HEK293 (cell line): ENCODE data around the gene TSC22D3.
A peak's percentile ranks its signal among the peaks of the same experiment; 100 is the strongest.

Source experiments
- IKZF3 ChIP-seq: fragments of 450-650 bp; IDR thresholded peaks from 2 replicates; pipeline ENCODE4 v1.5.0; 2018; ENCODE audit warnings: missing biosample characterization, mild to moderate bottlenecking, missing genetic modification characterization, moderate library complexity
- KLF8 ChIP-seq: fragments of 450-650 bp; formaldehyde crosslinking; IDR thresholded peaks from 2 replicates; pipeline ENCODE4 v1.5.1; 2016; ENCODE audit warnings: missing biosample characterization, missing genetic modification characterization
- ZBTB17 ChIP-seq: fragments of 450-650 bp; formaldehyde crosslinking; IDR thresholded peaks from 2 replicates; pipeline ENCODE4 v1.5.1; 2016; ENCODE audit warnings: missing biosample characterization, missing genetic modification characterization
- ZBTB20 ChIP-seq: fragments of 450-650 bp; formaldehyde crosslinking; IDR thresholded peaks from 2 replicates; pipeline ENCODE4 v1.5.1; 2016; ENCODE audit warnings: missing biosample characterization, missing genetic modification characterization
- ZBTB7A ChIP-seq: fragments of 450-650 bp; formaldehyde crosslinking; IDR thresholded peaks from 2 replicates; pipeline ENCODE4 v1.5.1; 2016; ENCODE audit warnings: low read depth, missing biosample characterization, missing genetic modification characterization
- ZFHX2 ChIP-seq: fragments of 450-650 bp; formaldehyde crosslinking; conservative IDR thresholded peaks from 2 replicates; pipeline ENCODE4 v1.5.1; 2016; ENCODE audit warnings: missing biosample characterization, missing genetic modification characterization
- ZNF223 ChIP-seq: fragments of 450-650 bp; formaldehyde crosslinking; IDR thresholded peaks from 2 replicates; pipeline ENCODE4 v1.5.1; 2016; ENCODE audit warnings: missing biosample characterization, missing genetic modification characterization
- ZNF266 ChIP-seq: fragments of 450-650 bp; formaldehyde crosslinking; IDR thresholded peaks from 2 replicates; pipeline ENCODE4 v1.5.1; 2016; ENCODE audit warnings: missing biosample characterization, missing genetic modification characterization, low read depth
- ZNF335 ChIP-seq: fragments of 450-650 bp; formaldehyde crosslinking; conservative IDR thresholded peaks from 2 replicates; pipeline ENCODE4 v1.5.1; 2016; ENCODE audit warnings: missing biosample characterization, missing genetic modification characterization
- ZNF561 ChIP-seq: fragments of 450-650 bp; IDR thresholded peaks from 2 replicates; pipeline ENCODE4 v1.5.1; 2018; ENCODE audit warnings: missing biosample characterization, missing genetic modification characterization, borderline replicate concordance
- ZNF585B ChIP-seq: fragments of 450-650 bp; formaldehyde crosslinking; IDR thresholded peaks from 2 replicates; pipeline ENCODE4 v1.5.1; 2016; ENCODE audit warnings: missing biosample characterization, missing genetic modification characterization
- ZNF707 ChIP-seq: fragments of 450-650 bp; formaldehyde crosslinking; IDR thresholded peaks from 2 replicates; pipeline ENCODE4 v1.5.1; 2016; ENCODE audit warnings: missing biosample characterization, missing genetic modification characterization
- ZNF777 ChIP-seq: fragments of 450-650 bp; formaldehyde crosslinking; IDR thresholded peaks from 2 replicates; pipeline ENCODE4 v1.5.1; 2017; ENCODE audit warnings: missing biosample characterization, missing genetic modification characterization, borderline replicate concordance
- TF ChIP-seq, protein P1 (sequence below): fragments of 450-650 bp; formaldehyde crosslinking; IDR thresholded peaks from 2 replicates; pipeline ENCODE4 v1.5.0; 2017; ENCODE audit warnings: missing biosample characterization, missing genetic modification characterization, borderline replicate concordance
- TF ChIP-seq, protein P2 (sequence below): fragments of 450-650 bp; formaldehyde crosslinking; conservative IDR thresholded peaks from 2 replicates; pipeline ENCODE4 v1.5.1; 2016; ENCODE audit warnings: low read depth, missing biosample characterization, missing genetic modification characterization
- TF ChIP-seq, protein P3 (sequence below): fragments of 450-650 bp; formaldehyde crosslinking; IDR thresholded peaks from 2 replicates; pipeline ENCODE4 v1.5.1; 2016; ENCODE audit warnings: missing biosample characterization, missing genetic modification characterization
- TF ChIP-seq, protein P4 (sequence below): fragments of 450-650 bp; formaldehyde crosslinking; IDR thresholded peaks from 2 replicates; pipeline ENCODE4 v1.5.1; 2016; ENCODE audit warnings: missing biosample characterization, missing genetic modification characterization
- TF ChIP-seq, protein P5 (sequence below): fragments of 450-650 bp; formaldehyde crosslinking; IDR thresholded peaks from 2 replicates; pipeline ENCODE4 v1.5.1; 2016; ENCODE audit warnings: missing biosample characterization, missing genetic modification characterization
- TF ChIP-seq, protein P6 (sequence below): fragments of 450-650 bp; formaldehyde crosslinking; IDR thresholded peaks from 2 replicates; pipeline ENCODE4 v1.5.1; 2016; ENCODE audit warnings: missing biosample characterization, missing genetic modification characterization

The TSC22D3 gene

DNA sequence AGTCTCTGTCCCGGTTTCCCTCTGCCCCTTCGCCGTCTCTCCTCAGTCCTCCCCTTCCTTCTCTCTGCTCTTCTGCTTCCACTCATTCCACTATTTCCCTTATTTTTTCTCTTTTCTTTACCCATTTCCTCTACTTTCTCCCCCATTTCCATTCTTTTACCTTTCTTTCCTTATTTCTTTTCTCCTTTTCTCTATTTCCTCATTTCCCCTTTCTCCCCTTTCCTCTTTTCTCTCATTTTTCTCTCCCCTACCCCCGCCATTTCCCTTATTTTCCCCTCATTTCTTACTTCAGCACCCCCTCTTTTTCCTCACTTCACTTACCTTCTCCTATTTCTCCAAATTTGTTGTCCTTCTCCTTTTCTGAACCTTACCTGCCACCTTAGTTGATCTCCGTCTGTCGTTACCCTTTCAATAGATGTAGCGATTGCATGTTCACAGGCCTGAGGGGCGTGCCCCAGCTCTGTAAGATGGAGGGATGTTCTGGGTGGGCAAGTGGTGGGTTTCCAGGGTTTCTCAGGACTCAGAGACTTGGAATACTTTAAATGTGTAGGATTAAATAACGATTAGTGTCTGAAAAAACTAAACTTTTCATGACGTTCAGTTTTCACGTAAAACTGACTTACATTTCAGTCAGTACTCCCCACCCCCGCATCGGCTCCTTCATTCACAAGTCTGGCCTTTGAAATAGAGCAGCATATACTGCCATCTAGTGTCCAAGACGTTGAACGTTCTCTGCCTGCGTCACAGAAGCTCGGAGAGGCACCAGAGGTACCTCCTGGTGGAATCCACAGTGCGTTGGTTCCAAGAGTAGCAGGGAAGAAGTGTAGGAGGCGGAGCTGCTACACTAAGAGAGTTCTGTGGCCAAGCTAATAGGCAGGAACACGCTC, 1.3 kb upstream of the TSC22D3 start (continued):
- TF ChIP-seq ZNF777 = 0 out of 2 replicates have a peak, but pooled peaks have one; percentile 9
- TF ChIP-seq ZNF335 = 0 out of 2 replicates have a peak, but pooled peaks have one; percentile 8
- TF ChIP-seq ZBTB17 (tag by site-specific recombination) = peak; percentile 51
- peak; percentile 61; the same call in 1 of the 2 replicates for TF ChIP-seq ZBTB7A
- TF ChIP-seq ZNF561 (tag by site-specific recombination) = 0 out of 2 replicates have a peak, but pooled peaks have one; percentile 44
- TF ChIP-seq, protein P1, sequence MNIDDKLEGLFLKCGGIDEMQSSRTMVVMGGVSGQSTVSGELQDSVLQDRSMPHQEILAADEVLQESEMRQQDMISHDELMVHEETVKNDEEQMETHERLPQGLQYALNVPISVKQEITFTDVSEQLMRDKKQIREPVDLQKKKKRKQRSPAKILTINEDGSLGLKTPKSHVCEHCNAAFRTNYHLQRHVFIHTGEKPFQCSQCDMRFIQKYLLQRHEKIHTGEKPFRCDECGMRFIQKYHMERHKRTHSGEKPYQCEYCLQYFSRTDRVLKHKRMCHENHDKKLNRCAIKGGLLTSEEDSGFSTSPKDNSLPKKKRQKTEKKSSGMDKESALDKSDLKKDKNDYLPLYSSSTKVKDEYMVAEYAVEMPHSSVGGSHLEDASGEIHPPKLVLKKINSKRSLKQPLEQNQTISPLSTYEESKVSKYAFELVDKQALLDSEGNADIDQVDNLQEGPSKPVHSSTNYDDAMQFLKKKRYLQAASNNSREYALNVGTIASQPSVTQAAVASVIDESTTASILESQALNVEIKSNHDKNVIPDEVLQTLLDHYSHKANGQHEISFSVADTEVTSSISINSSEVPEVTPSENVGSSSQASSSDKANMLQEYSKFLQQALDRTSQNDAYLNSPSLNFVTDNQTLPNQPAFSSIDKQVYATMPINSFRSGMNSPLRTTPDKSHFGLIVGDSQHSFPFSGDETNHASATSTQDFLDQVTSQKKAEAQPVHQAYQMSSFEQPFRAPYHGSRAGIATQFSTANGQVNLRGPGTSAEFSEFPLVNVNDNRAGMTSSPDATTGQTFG (tag by site-specific recombination) = 0 out of 2 replicates have a peak, but pooled peaks have one; percentile 52
- TF ChIP-seq, protein P2, sequence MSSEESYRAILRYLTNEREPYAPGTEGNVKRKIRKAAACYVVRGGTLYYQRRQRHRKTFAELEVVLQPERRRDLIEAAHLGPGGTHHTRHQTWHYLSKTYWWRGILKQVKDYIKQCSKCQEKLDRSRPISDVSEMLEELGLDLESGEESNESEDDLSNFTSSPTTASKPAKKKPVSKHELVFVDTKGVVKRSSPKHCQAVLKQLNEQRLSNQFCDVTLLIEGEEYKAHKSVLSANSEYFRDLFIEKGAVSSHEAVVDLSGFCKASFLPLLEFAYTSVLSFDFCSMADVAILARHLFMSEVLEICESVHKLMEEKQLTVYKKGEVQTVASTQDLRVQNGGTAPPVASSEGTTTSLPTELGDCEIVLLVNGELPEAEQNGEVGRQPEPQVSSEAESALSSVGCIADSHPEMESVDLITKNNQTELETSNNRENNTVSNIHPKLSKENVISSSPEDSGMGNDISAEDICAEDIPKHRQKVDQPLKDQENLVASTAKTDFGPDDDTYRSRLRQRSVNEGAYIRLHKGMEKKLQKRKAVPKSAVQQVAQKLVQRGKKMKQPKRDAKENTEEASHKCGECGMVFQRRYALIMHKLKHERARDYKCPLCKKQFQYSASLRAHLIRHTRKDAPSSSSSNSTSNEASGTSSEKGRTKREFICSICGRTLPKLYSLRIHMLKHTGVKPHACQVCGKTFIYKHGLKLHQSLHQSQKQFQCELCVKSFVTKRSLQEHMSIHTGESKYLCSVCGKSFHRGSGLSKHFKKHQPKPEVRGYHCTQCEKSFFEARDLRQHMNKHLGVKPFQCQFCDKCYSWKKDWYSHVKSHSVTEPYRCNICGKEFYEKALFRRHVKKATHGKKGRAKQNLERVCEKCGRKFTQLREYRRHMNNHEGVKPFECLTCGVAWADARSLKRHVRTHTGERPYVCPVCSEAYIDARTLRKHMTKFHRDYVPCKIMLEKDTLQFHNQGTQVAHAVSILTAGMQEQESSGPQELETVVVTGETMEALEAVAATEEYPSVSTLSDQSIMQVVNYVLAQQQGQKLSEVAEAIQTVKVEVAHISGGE (tag by site-specific recombination) = no peak
- TF ChIP-seq ZBTB20 (tag by site-specific recombination) = no peak; the same call in 1 of the 2 replicates
- TF ChIP-seq, protein P3, sequence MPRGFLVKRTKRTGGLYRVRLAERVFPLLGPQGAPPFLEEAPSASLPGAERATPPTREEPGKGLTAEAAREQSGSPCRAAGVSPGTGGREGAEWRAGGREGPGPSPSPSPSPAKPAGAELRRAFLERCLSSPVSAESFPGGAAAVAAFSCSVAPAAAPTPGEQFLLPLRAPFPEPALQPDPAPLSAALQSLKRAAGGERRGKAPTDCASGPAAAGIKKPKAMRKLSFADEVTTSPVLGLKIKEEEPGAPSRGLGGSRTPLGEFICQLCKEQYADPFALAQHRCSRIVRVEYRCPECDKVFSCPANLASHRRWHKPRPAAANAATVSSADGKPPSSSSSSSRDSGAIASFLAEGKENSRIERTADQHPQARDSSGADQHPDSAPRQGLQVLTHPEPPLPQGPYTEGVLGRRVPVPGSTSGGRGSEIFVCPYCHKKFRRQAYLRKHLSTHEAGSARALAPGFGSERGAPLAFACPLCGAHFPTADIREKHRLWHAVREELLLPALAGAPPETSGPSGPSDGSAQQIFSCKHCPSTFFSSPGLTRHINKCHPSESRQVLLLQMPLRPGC (tag by site-specific recombination) = no peak
- TF ChIP-seq, protein P4, sequence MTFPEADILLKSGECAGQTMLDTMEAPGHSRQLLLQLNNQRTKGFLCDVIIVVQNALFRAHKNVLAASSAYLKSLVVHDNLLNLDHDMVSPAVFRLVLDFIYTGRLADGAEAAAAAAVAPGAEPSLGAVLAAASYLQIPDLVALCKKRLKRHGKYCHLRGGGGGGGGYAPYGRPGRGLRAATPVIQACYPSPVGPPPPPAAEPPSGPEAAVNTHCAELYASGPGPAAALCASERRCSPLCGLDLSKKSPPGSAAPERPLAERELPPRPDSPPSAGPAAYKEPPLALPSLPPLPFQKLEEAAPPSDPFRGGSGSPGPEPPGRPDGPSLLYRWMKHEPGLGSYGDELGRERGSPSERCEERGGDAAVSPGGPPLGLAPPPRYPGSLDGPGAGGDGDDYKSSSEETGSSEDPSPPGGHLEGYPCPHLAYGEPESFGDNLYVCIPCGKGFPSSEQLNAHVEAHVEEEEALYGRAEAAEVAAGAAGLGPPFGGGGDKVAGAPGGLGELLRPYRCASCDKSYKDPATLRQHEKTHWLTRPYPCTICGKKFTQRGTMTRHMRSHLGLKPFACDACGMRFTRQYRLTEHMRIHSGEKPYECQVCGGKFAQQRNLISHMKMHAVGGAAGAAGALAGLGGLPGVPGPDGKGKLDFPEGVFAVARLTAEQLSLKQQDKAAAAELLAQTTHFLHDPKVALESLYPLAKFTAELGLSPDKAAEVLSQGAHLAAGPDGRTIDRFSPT (tag by site-specific recombination) = no peak
- 0 out of 2 replicates have a peak, but pooled peaks have one; percentile 31 for TF ChIP-seq KLF8 (tag by site-specific recombination)
- peak; percentile 15; the same call in 1 of the 2 replicates for TF ChIP-seq IKZF3 (tag by site-specific recombination)
- TF ChIP-seq ZNF707 (tag by site-specific recombination) = no peak
- TF ChIP-seq ZNF585B (tag by site-specific recombination) = no peak
- TF ChIP-seq ZNF266 (tag by site-specific recombination) = no peak
- peak; percentile 59 for TF ChIP-seq ZFHX2 (tag by site-specific recombination)
- TF ChIP-seq, protein P5, sequence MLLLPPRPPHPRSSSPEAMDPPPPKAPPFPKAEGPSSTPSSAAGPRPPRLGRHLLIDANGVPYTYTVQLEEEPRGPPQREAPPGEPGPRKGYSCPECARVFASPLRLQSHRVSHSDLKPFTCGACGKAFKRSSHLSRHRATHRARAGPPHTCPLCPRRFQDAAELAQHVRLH (tag by site-specific recombination) = 0 out of 2 replicates have a peak, but pooled peaks have one; percentile 25
- TF ChIP-seq, protein P6, sequence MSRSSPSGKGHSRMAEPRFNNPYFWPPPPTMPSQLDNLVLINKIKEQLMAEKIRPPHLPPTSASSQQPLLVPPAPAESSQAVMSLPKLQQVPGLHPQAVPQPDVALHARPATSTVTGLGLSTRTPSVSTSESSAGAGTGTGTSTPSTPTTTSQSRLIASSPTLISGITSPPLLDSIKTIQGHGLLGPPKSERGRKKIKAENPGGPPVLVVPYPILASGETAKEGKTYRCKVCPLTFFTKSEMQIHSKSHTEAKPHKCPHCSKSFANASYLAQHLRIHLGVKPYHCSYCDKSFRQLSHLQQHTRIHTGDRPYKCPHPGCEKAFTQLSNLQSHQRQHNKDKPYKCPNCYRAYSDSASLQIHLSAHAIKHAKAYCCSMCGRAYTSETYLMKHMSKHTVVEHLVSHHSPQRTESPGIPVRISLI (tag by site-specific recombination) = no peak
- TF ChIP-seq ZNF223 (tag by site-specific recombination) = no peak
